IMR-90 (cell line): Measurements from ENCODE around the gene ORAI3. TPM values are rescaled to one million over a fixed set of nuclear protein-coding genes. Genes with fewer than 3 reads are reported as not detected.

Source experiments
- ATAC-seq: fragments of 200-7000 bp; cut with Tn5 transposase; 2 replicates; pipeline ENCODE4 v1.9.1; 2020; ENCODE audit warnings: low read depth, mild to moderate bottlenecking, moderate library complexity
- BruUV-seq: library from RNA; stranded (reverse); fragments of 400-500 nt; replicated peaks from 2 replicates; lab custom pipeline; 2021; lab: Mats Ljungman, UMichigan
- CTCF ChIA-PET: fragments of 300-600 bp; formaldehyde crosslinking; extraction: SDS; loops from one replicate; lab custom pipeline; 2021; ENCODE audit warnings: antibody characterized with exemption; lab: Yijun Ruan, JAX
- POLR2A ChIA-PET: fragments of 300-600 bp; sonication (Branson Sonifier 250); formaldehyde crosslinking; loops from one replicate; lab custom pipeline; 2022; ENCODE audit warnings: antibody characterized with exemption; ENCODE audit not compliant: unreplicated experiment; lab: Charles Lee
- DNase-seq: peaks from one replicate; pipeline ENCODE4 v3.0.0; 2013
- H2AFZ ChIP-seq: replicated peaks from 2 replicates; pipeline ENCODE3; 2013; ENCODE audit warnings: low read length, mild to moderate bottlenecking; ENCODE audit not compliant: poor library complexity
- H2AK5ac ChIP-seq: 2 replicates; pipeline ENCODE4 v1.6.1; 2013; ENCODE audit warnings: low read depth, low read length, inconsistent platforms
- H2AK9ac ChIP-seq: replicated peaks from 2 replicates; pipeline ENCODE3; 2013; ENCODE audit warnings: mild to moderate bottlenecking, low read depth, low read length, moderate library complexity; ENCODE audit not compliant: poor library complexity
- H2BK120ac ChIP-seq: 2 replicates; pipeline ENCODE4 v1.6.1; 2013; ENCODE audit warnings: low read depth, low read length, inconsistent platforms
- H2BK15ac ChIP-seq: 3 replicates; pipeline ENCODE4 v1.6.1; 2013; ENCODE audit warnings: low read depth, low read length, inconsistent platforms
- H2BK20ac ChIP-seq: 2 replicates; pipeline ENCODE4 v1.6.1; 2013; ENCODE audit warnings: low read depth, mild to moderate bottlenecking, inconsistent platforms, low read length, moderate library complexity
- H2BK5ac ChIP-seq: 2 replicates; pipeline ENCODE4 v1.6.1; 2013; ENCODE audit warnings: mild to moderate bottlenecking, low read depth, low read length, inconsistent platforms; ENCODE audit not compliant: poor library complexity, severe bottlenecking
- H3K14ac ChIP-seq: replicated peaks from 2 replicates; pipeline ENCODE4 v1.6.1; 2013; ENCODE audit warnings: low read depth, low read length, inconsistent platforms
- H3K18ac ChIP-seq: 2 replicates; pipeline ENCODE4 v1.6.1; 2013; ENCODE audit warnings: low read depth, low read length, control low read depth
- H3K23ac ChIP-seq: 2 replicates; pipeline ENCODE4 v1.6.1; 2013; ENCODE audit warnings: low read depth, low read length, inconsistent platforms
- H3K27ac ChIP-seq: 2 replicates; pipeline ENCODE4 v1.5.1; 2013; ENCODE audit warnings: mild to moderate bottlenecking, control low read depth, low read length; ENCODE audit not compliant: insufficient read depth
- H3K27me3 ChIP-seq: 2 replicates; pipeline ENCODE4 v1.6.1; 2013; ENCODE audit warnings: low read length; ENCODE audit not compliant: control insufficient read depth, insufficient read depth
- H3K36me3 ChIP-seq: 2 replicates; pipeline ENCODE4 v1.6.1; 2013; ENCODE audit warnings: low read length, mixed read lengths; ENCODE audit not compliant: control insufficient read depth, insufficient read depth
- H3K4ac ChIP-seq: 2 replicates; pipeline ENCODE4 v1.6.1; 2013; ENCODE audit warnings: low read depth, low read length, inconsistent platforms
- H3K4me1 ChIP-seq: 2 replicates; pipeline ENCODE4 v1.6.1; 2013; ENCODE audit warnings: low read length, mixed read lengths; ENCODE audit not compliant: control insufficient read depth, insufficient read depth
- H3K4me2 ChIP-seq: 2 replicates; pipeline ENCODE4 v1.6.1; 2013; ENCODE audit warnings: low read depth, mild to moderate bottlenecking, control low read depth, low read length, moderate library complexity
- H3K4me3 ChIP-seq: 2 replicates; pipeline ENCODE4 v1.5.1; 2013; ENCODE audit warnings: low read depth, mild to moderate bottlenecking, control low read depth, low read length, moderate library complexity; ENCODE audit not compliant: insufficient read depth
- H3K56ac ChIP-seq: 2 replicates; pipeline ENCODE4 v1.6.1; 2013; ENCODE audit warnings: low read length, inconsistent platforms; ENCODE audit not compliant: insufficient read depth; ENCODE audit errors: extremely low read depth
- H3K79me1 ChIP-seq, 2 experiments: 2 replicates each; pipeline ENCODE4 v1.6.1; 2013; ENCODE audit warnings: low read length in 2 of 2, inconsistent platforms in 1 of 2, low read depth in 1 of 2
- H3K9ac ChIP-seq: 2 replicates; pipeline ENCODE4 v1.6.1; 2013; ENCODE audit warnings: low read depth, low read length, control low read depth
- H3K9me1 ChIP-seq: 2 replicates; pipeline ENCODE4 v1.6.1; 2013; ENCODE audit warnings: low read length, inconsistent platforms; ENCODE audit not compliant: insufficient read depth
- H3K9me3 ChIP-seq: 2 replicates; pipeline ENCODE4 v1.6.1; 2013; ENCODE audit warnings: low read length; ENCODE audit not compliant: control insufficient read depth, insufficient read depth
- H4K20me1 ChIP-seq: 2 replicates; pipeline ENCODE4 v1.6.1; 2013; ENCODE audit warnings: low read length, inconsistent platforms; ENCODE audit not compliant: insufficient read depth
- H4K5ac ChIP-seq: 2 replicates; pipeline ENCODE4 v1.6.1; 2013; ENCODE audit warnings: mild to moderate bottlenecking, low read depth, low read length, control low read depth
- H4K8ac ChIP-seq, 2 experiments: 2 replicates each; pipeline ENCODE4 v1.6.1; 2013; ENCODE audit warnings: low read depth in 2 of 2, low read length in 2 of 2, control low read depth in 1 of 2, inconsistent platforms in 1 of 2
- H4K91ac ChIP-seq: 2 replicates; pipeline ENCODE4 v1.6.1; 2013; ENCODE audit warnings: low read depth, low read length, inconsistent platforms; ENCODE audit not compliant: insufficient read depth
- BHLHE40 ChIP-seq: fragments of 150-350 bp; IDR thresholded peaks from 2 replicates; pipeline ENCODE4 v1.6.1; 2016; ENCODE audit warnings: mild to moderate bottlenecking, low read depth, low read length
- CEBPB ChIP-seq: IDR thresholded peaks from 2 replicates; pipeline ENCODE4 v1.6.1; 2012; ENCODE audit warnings: low read depth, low read length, improper control_type of control experiment
- CHD1 ChIP-seq: IDR thresholded peaks from 2 replicates; pipeline ENCODE4 v1.6.1; 2012; ENCODE audit warnings: low read depth, low read length, improper control_type of control experiment
- CTCF ChIP-seq: conservative IDR thresholded peaks from 2 replicates; pipeline ENCODE4 v1.5.1; 2012; ENCODE audit warnings: mild to moderate bottlenecking, low read depth, low read length, improper control_type of control experiment
- ELK1 ChIP-seq: fragments of 150-350 bp; IDR thresholded peaks from 2 replicates; pipeline ENCODE4 v1.6.1; 2016; ENCODE audit warnings: low read depth, mild to moderate bottlenecking, low read length, moderate library complexity, borderline replicate concordance
- FOS ChIP-seq: fragments of 150-350 bp; IDR thresholded peaks from 2 replicates; pipeline ENCODE4 v1.6.1; 2016; ENCODE audit warnings: low read depth, low read length
- MAFK ChIP-seq: IDR thresholded peaks from 2 replicates; pipeline ENCODE4 v1.6.1; 2012; ENCODE audit warnings: low read depth, low read length, improper control_type of control experiment
- MAZ ChIP-seq: IDR thresholded peaks from 2 replicates; pipeline ENCODE4 v1.6.1; 2012; ENCODE audit warnings: low read depth, mild to moderate bottlenecking, low read length, improper control_type of control experiment, moderate library complexity, borderline replicate concordance
- MXI1 ChIP-seq: IDR thresholded peaks from 2 replicates; pipeline ENCODE4 v1.6.1; 2012; ENCODE audit warnings: low read depth, mild to moderate bottlenecking, low read length, moderate library complexity, borderline replicate concordance
- NFE2L2 ChIP-seq: fragments of 150-350 bp; IDR thresholded peaks from 2 replicates; pipeline ENCODE4 v1.6.1; 2016; ENCODE audit warnings: low read depth, mild to moderate bottlenecking, low read length
- POLR2A ChIP-seq: IDR thresholded peaks from 2 replicates; pipeline ENCODE4 v1.6.1; 2012; ENCODE audit warnings: mild to moderate bottlenecking, low read depth, low read length
- RAD21 ChIP-seq: IDR thresholded peaks from 2 replicates; pipeline ENCODE4 v1.6.1; 2012; ENCODE audit warnings: low read length, improper control_type of control experiment
- RCOR1 ChIP-seq: IDR thresholded peaks from 2 replicates; pipeline ENCODE4 v1.6.1; 2012; ENCODE audit warnings: mild to moderate bottlenecking, low read length, improper control_type of control experiment; ENCODE audit not compliant: insufficient replicate concordance
- RFX5 ChIP-seq: IDR thresholded peaks from 2 replicates; pipeline ENCODE4 v1.8.0; 2012; ENCODE audit warnings: low read depth, mild to moderate bottlenecking, low read length, moderate library complexity
- SMC3 ChIP-seq: fragments of 150-350 bp; IDR thresholded peaks from 2 replicates; pipeline ENCODE4 v1.6.1; 2016; ENCODE audit warnings: low read depth, mild to moderate bottlenecking, antibody characterized with exemption, low read length, moderate library complexity
- USF2 ChIP-seq: fragments of 150-350 bp; IDR thresholded peaks from 2 replicates; pipeline ENCODE4 v1.6.1; 2017; ENCODE audit warnings: mild to moderate bottlenecking, antibody characterized with exemption, low read length, low read depth
- WGBS, 2 experiments: methylation state at CpG; one replicate each; pipeline versions ENCODE4 v1.1.5 to v1.1.7; 2013; ENCODE audit warnings: missing lambda C conversion rate in 2 of 2; ENCODE audit not compliant: insufficient read length in 1 of 2; ENCODE audit errors: extremely low coverage in 2 of 2; 5-methylcytosine and 5-hydroxymethylcytosine counted together
- dilution Hi-C: fragments of 300-500 bp; cut with HindIII; formaldehyde crosslinking; loops from one replicate; pipeline ENCODE4 v1.14.3; 2018; ENCODE audit warnings: low sequenced_read_pairs; ENCODE audit not compliant: unreplicated experiment
- in situ Hi-C: fragments of 300-500 bp; cut with MboI; formaldehyde crosslinking; loops from 3 replicates; pipeline ENCODE4 v1.14.3; 2019; ENCODE audit warnings: low sequenced_read_pairs, inconsistent platforms, mixed read lengths
- intact Hi-C: fragments of 100-400 bp; cut with micrococcal nuclease; formaldehyde crosslinking; loops from 2 replicates; pipeline ENCODE4 v1.10.0; 2022
- polyA plus RNA-seq, 3 experiments: library from polyadenylated mRNA; depleted of rRNA; stranded (reverse); fragments of >200 nt; gene quantifications; 2 replicates each; pipeline ENCODE4 v1.2.3, GENCODE V29; 2012; ENCODE audit warnings: low replicate concordance in 1 of 3
- total RNA-seq: library from RNA; depleted of rRNA; stranded (reverse); fragments of >200 nt; gene quantifications from 2 replicates; pipeline ENCODE4 v1.2.3, GENCODE V29; 2012

Gene ORAI3
- total and polyA plus RNA-seq, 2 of the 4 experiments (the other 2 are of a cell fraction): 6.8 to 16.9 TPM

- POLR2A ChIA-PET: no interaction called here
- ATAC-seq (no peak), DNase-seq (no peak)
- Histone ChIP-seq H3K4ac (no peak overlapping the region), H3K14ac (no peak overlapping the region), H4K5ac (no peak overlapping the region), H3K27me3 (no peaks in the 10 kb centered on the region), H2AK9ac (no peak overlapping the region), H3K4me3 (no peak overlapping the region), H3K79me1 (peaks cover 0 to 40% of the 10 kb centered on the region in 2 experiments; a peak in 2 of 4 replicates), H4K91ac (no peak overlapping the region), H2BK20ac (no peak overlapping the region), H3K9ac (no peak overlapping the region), H3K18ac (no peak overlapping the region), H2AK5ac (no peak overlapping the region), H3K23ac (no peak overlapping the region), H4K8ac (no peak overlapping the region), H3K36me3 (peaks cover 46% of the 10 kb centered on the region), H2BK120ac (no peak overlapping the region), H3K9me1 (no peaks in the 10 kb centered on the region), H3K9me3 (no peaks in the 10 kb centered on the region), H4K20me1 (peaks cover 4% of the 10 kb centered on the region; the same call in 1 of the 2 replicates), H3K27ac (no peak overlapping the region), H2BK15ac (no peak overlapping the region), H2AFZ (no peak overlapping the region), H3K4me2 (no peak overlapping the region), H2BK5ac (no peak overlapping the region), H3K4me1 (peaks cover 2% of the 10 kb centered on the region; the same call in 1 of the 2 replicates), H3K56ac (no peak overlapping the region)
- intact Hi-C loops (no loop called here), dilution Hi-C loops (no loop called here), in situ Hi-C loops (no loop called here)
- CTCF ChIA-PET: no interaction called here
- BruUV-seq: no TSS peak
- WGBS, 2 experiments: 100% methylated on average over 1 of the region's 7 CpGs; no CpG with 5 or more reads in 1 of the 2 experiments
- TF ChIP-seq FOS (no peak), NFE2L2 (no peak), RAD21 (no peak), USF2 (no peak), CEBPB (no peak), ELK1 (no peak), RFX5 (no peak), BHLHE40 (no peak), CHD1 (no peak), MAZ (no peak), MAFK (no peak), RCOR1 (no peak), SMC3 (no peak), POLR2A (no peak), MXI1 (no peak), CTCF (no peak)
Measured at GRCh38 chr16:30929167-30929566, 19.7 kb upstream of the ORAI3 start.
